ENCODE data around the gene LIAS.
A peak's percentile ranks its signal among the peaks of the same experiment; 100 is the strongest.
"Not testable (repeated sequence)": the region's sequence is repeated elsewhere in the genome, so short reads cannot be mapped to it uniquely, and the experiment has no call there.

LIAS gene

GRCh38 chr4:39497909-39498726 lies 39.3 kb downstream of the LIAS start:
- no peak for DNase-seq (ENCODE audit: low spot score)

- no peak for DNase-seq (ENCODE audit: low spot score)
Observed at GRCh38 chr4:39498727-39499020, 39.8 kb downstream of the LIAS start.

- peak; percentile 72 for DNase-seq (ENCODE audit: low spot score)
Observed at GRCh38 chr4:39502019-39502663, 43.3 kb downstream of the LIAS start.

GRCh38 chr4:39502664-39503035 lies 43.8 kb downstream of the LIAS start:
- not testable (repeated sequence) for DNase-seq (ENCODE audit: low spot score)

GRCh38 chr4:39504538-39504937 lies 45.7 kb downstream of the LIAS start:
- no peak for DNase-seq (ENCODE audit: low spot score)

DNA sequence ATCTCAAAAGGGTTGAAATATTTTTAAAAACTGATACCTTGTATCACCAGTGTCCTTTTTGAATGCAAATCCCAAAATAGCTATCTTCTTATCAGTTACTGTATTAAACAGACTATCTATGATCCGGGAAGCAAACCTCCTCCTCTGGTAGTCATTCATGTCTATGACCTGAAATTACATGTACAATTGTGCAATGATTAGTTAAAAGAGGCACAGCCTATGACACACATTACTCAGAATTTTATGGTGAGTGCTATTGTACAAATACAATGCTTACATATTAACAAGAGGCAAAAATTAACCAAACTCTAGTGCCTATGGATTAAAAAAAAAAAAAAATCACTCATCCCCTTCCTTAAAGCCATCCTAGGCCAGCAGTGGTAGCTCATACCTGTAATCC lies 46.7 kb downstream of the LIAS start:
- DNase-seq (ENCODE audit: low spot score), result peak; percentile 58

DNA sequence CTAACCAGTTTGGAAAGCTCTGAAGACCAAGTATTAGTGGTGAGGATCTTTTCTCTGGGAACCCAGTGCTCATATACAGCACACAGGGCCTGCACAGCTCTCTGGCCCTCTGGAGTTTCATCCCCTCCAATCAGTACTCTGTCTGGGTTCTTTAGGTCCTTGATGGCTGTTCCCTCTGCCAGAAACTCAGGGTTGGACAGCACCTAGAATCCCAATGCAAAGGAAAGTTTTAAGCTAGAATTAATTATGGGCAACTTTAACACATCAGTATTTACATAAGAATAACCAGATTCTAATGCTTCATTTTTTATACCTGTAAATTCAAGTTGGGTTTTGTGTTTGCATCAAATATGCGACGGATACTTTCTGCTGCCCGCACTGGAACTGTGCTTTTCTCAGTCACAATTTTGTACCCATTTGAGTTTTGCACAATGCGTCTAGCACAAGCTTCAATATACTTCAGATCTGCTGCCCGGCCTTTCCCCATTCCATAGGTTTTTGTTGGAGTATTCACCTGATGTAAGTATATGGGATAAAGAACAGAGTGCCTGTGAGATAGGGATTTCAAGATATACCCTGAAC lies 51.6 kb downstream of the LIAS start:
- no peak for DNase-seq (ENCODE audit: low spot score)

DNA sequence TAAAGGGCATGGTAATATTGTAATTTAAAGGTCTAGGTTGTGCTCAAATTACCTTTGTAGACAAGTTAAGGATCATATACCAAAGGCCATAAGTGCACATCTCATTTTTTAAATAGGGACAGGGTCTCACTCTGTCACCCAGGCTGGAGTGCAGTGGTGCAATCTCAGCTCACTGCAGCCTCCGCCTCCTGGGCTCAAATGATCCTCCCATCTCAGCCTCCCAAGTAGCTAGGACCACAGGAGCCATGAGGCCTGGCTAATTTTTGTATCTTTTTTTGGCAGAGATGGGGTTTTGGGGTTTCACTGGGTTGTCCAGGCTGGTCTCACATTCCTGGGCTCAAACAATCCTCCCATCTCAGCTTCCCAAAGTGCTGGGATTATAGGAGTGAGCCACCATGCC lies 55.4 kb downstream of the LIAS start:
- DNase-seq (ENCODE audit: low spot score), result not testable (repeated sequence)

DNA sequence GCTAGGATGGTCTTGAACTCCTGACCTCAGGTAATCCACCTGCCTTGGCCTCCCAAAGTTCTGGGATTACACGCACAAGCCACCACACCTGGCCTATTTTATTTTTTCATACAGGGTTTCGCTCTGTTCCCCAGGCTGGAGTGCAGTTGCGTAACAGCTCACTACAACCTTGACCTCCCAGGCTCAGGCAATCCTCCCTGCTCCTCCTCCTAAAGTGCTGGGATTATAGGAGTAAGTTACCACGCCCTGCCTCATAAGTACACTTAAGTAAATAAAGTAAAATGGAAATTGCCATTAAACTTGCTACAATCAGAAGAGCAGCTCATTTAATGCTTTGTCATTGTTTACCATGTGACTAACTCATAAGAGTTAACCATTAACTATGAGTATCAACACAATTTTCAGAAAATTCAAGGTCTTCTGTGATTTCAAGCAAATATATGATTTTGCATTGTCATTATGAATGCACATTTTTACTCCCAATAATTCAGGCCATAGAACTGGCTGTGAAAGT lies 56.1 kb downstream of the LIAS start:
- DNase-seq (ENCODE audit: low spot score), result peak; percentile 73

DNA sequence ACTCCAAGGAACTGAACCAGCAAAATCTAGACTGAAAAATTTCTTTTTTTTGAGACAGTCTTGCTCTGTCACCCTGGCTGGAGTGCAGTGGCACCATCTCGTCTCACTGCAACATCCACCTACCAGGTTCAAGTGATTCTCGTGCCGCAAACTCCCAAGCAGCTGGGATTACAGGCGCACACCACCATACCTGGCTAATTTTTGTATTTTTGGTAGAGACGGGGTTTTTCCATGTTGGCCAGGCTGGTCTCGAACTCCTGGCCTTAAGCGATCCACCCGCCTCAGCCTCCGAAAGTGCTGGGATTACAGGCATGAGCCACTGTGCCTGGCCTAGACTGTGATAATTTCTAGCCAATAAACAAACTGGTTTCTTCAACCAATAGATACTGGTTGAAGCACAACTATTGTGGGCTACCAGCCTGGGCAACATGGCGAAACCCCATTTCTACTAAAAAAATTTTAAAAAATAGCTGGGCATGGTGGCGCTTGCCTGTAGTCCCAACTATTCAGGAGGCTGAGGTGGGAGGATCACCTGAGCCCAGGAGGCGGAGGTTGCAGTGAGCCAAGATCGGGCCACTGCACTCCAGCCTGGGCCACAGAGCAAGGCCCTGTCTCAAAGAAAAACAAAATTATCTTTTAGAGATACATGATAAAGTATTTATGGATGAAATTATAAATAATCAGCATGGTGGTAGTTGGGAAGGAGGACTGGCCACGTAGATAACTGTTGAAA lies 57.0 kb downstream of the LIAS start:
- not testable (repeated sequence) for DNase-seq (ENCODE audit: low spot score)

- DNase-seq (ENCODE audit: low spot score), result no peak
Observed at GRCh38 chr4:39516407-39516966, 57.6 kb downstream of the LIAS start.

- no peak for DNase-seq (ENCODE audit: low spot score)
Observed at GRCh38 chr4:39518484-39518883, 59.6 kb downstream of the LIAS start.

DNA sequence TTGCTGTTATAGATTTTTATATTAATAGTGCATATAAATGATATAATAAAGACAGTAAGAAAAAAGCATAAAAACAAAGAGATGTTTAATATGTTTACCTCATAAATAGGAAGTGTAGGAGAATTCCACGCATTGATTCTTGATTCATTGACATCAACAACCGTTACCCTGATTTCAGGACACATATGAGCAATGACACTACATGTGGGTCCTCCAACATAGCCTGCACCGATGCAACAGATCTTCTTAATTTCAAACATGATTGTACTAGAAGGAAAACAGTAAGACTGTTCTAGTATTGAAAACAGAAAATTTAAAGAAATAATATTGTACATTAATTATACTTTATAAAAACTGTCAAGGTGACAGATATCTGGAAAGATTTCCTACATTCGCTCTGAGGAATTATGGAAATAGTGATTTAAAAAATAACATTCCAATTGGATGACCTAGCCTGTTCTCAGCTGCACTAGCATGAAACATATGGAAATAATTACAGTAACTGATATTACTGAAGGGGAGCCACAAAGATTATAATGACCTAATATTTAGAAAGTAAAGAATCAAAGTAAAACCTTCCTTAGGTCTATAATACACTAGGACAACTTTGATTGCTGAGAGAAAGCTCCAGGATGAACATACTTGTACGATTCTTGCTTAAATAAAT lies 62.5 kb downstream of the LIAS start:
- no peak for DNase-seq (ENCODE audit: low spot score)

GRCh38 chr4:39522068-39522467 lies 63.2 kb downstream of the LIAS start:
- no peak for DNase-seq (ENCODE audit: low spot score)

DNA sequence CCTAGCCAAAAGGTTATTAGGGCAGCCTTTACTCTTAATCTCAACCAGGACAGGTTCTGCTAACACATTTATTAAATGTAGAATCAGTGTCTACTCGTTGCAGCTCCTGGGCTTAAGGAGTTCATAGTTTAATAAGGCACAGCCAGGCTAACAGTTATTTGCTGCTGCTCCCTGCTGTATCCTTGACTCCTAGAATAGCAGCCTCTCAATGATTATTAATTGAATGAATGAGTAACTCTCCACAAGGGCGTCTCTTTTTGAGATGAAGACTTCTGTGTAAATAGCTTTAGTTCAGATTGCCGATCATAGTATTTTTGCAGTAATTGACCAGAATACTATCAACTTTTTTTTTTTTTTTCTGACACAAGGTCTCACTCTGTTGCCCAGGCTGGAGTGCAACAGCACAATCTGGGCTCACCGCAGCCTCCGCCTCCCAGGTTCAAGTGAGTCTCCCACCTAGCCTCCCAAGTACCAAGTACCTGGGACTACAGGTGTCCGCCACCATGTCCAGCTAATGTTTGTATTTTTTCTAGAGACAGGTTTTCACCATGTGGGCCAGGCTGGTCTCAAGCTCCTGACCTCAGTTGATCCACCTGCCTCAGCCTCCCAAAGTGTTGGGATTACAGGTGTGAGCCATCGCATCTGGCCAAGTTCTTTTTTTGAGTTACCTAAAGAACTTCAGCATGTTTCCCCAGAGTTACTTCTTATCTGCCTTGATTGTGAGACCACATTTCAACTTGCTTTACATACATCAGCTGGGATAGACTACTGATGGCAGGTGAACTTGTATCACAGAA lies 65.5 kb downstream of the LIAS start:
- DNase-seq (ENCODE audit: low spot score), result peak; percentile 33

GRCh38 chr4:39525822-39526690 lies 67.2 kb downstream of the LIAS start:
- no peak for DNase-seq (ENCODE audit: low spot score)

DNA sequence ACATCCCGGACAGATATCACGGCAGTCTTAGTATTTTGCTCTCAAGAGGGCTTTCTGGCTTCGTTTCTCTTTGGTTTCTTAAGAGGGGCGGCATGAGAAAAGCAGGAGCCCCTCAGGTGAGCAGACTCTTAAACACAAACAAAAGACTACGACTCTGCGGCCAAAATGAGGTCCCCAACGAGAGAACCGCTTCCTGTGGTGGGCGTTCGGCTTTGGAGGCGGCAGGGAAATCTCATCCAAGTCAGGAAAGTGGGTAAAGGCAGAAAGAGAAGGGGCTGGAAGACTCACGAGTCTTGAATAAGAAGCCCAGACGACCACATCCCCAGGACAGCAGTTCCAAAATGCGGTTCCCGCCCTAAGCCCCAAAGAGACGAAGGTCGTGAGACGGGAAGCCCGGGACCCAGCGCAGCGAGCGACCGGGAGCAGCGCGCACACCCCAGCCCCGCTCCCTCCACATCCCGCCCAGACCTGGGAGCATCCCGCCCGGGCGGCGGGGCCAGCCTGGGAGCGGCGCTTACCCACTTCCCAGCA lies 68.0 kb downstream of the LIAS start:
- no peak for DNase-seq (ENCODE audit: low spot score)

- DNase-seq (ENCODE audit: low spot score), result peak; percentile 99
Observed at GRCh38 chr4:39527296-39528060, 68.6 kb downstream of the LIAS start, which contains the start of gene UGDH. UGDH (minus strand) TSS chr4:39527439; CDS start chr4:39521512, 5,927 bp downstream.

- DNase-seq (ENCODE audit: low spot score), result no peak
Observed at GRCh38 chr4:39528061-39528465, 69.2 kb downstream of the LIAS start.

Data from kidney tubule cell (primary cell).